Body of pancreas (tissue), 4 donors: Measurements from ENCODE around the gene SLC10A7.

Experiments used
- POLR2A ChIP-seq, 3 donors: fragments of 450-650 bp; IDR thresholded peaks; one replicate each; pipeline ENCODE4 v1.6.1; 2016; ENCODE audit warnings: antibody characterized with exemption in 3 of 3, mild to moderate bottlenecking in 2 of 3
- TF ChIP-seq, protein P1 (sequence below), 7 experiments: fragments of 450-650 bp in 4 of 7; fragments of 200-600 bp in 3 of 7; sonication (generic) in 3 of 7; IDR thresholded peaks; one replicate each; pipeline ENCODE4 v1.5.1; 2016 to 2019; ENCODE audit warnings: antibody characterized with exemption in 7 of 7

DNA sequence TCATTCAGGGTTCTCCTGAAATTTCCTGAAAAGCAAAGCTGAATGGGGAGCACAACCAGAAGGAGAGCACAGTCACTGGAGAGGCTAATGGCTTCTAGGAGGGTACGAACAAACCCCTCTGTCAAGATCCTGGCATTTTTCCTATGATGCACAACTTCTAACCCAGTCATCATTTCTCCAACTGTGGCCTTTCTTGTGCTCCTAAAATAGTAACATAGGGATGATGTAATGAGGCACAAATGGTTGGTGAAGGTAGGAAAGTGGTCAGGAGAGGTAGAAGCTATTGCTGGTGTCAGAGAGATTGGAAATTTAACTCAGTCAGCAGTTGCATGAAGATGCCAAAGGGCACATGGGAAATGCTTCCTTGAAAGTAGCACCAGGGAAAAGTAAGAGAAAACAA is 52.7 kb downstream of the SLC10A7 start:
- TF ChIP-seq, protein P1, sequence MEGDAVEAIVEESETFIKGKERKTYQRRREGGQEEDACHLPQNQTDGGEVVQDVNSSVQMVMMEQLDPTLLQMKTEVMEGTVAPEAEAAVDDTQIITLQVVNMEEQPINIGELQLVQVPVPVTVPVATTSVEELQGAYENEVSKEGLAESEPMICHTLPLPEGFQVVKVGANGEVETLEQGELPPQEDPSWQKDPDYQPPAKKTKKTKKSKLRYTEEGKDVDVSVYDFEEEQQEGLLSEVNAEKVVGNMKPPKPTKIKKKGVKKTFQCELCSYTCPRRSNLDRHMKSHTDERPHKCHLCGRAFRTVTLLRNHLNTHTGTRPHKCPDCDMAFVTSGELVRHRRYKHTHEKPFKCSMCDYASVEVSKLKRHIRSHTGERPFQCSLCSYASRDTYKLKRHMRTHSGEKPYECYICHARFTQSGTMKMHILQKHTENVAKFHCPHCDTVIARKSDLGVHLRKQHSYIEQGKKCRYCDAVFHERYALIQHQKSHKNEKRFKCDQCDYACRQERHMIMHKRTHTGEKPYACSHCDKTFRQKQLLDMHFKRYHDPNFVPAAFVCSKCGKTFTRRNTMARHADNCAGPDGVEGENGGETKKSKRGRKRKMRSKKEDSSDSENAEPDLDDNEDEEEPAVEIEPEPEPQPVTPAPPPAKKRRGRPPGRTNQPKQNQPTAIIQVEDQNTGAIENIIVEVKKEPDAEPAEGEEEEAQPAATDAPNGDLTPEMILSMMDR (IDR thresholded peaks at IDR 0.05) = no peak
- TF ChIP-seq POLR2A (IDR thresholded peaks at IDR 0.05) = no peak
